ENCODE measurements around the gene NAGK.
"Not testable (repeated sequence)": the region's sequence is repeated elsewhere in the genome, so short reads cannot be mapped to it uniquely, and the experiment has no call there.

The NAGK gene

GRCh38 chr2:71083752-71084312, 15.4 kb downstream of the NAGK start:
- ATAC-seq, H3K9me3 Mint-ChIP-seq, H3K27me3 Mint-ChIP-seq, DNase-seq, H3K4me3 Mint-ChIP-seq: not testable (repeated sequence)
- Mint-ChIP-seq H3K27ac (peak overlapping the region in 1 of 2 donors; percentile 35), H3K4me1 (peaks cover 19% of the 10 kb centered on the region)

DNA sequence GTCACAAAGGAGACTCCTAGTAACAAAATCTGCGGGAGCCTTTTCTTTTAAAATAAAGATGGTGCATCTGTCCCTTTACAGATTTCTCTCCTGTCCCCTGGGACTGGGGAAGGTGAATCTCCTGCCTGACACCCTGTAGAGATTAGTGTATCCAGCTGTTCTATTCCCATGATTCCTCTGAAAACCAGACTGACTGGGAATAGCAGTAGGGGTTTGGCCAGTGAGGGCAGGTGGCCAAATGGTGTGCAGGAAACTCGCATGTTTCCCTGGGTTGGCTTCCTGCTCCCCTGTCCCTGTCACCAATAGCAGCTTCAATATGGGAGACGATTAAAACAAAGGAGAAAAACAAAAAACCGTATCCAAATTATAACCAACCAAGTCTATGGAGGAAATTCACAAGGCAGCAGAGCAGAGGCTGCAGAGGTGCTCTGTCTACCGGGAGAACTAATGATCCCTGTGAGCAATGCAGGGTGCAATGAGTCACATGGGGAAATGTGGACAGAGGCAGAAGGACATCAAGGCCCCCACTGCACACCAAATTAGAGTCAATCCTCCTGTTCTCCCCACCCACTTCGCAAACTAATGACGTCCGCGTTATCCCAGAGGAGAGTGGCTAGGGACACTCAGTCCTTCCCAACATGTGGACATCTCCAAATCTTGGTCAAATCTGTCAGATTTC, 17.0 kb downstream of the NAGK start:
- not testable (repeated sequence) for ATAC-seq, H3K9me3 Mint-ChIP-seq, DNase-seq, H3K4me3 Mint-ChIP-seq, H3K27ac Mint-ChIP-seq
- H3K4me1 Mint-ChIP-seq: peaks cover 19% of the 10 kb centered on the region
- peaks cover 10% of the 10 kb centered on the region for H3K27me3 Mint-ChIP-seq

DNA sequence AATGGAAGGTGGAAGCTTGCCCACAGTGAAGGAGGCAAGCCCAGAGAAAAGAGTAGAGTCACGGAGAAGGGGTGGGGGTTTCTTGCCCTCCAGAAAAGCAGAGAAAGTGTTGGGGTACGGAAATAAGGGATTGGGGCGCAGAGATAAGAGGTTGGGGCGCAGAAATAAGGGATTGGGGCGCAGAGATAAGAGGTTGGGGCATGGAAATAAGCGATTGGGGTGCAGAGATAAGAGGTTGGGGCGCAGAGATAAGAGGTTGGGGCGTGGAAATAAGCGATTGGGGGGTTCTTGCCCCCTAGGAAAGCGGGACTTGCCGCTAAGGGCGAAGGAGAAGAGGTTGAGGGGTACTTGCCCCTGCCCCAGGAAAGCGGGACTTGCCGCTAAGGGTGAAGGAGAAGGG, 21.0 kb downstream of the NAGK start:
- not testable (repeated sequence) for DNase-seq, H3K4me1 Mint-ChIP-seq, H3K27ac Mint-ChIP-seq, H3K9me3 Mint-ChIP-seq, ATAC-seq, H3K4me3 Mint-ChIP-seq
- peaks cover 12% of the 10 kb centered on the region for H3K27me3 Mint-ChIP-seq

GRCh38 chr2:71091808-71092207, 23.4 kb downstream of the NAGK start:
- not testable (repeated sequence) for H3K27ac Mint-ChIP-seq, ATAC-seq, DNase-seq, H3K4me3 Mint-ChIP-seq, H3K4me1 Mint-ChIP-seq, H3K9me3 Mint-ChIP-seq
- peaks cover 12% of the 10 kb centered on the region for H3K27me3 Mint-ChIP-seq

GRCh38 chr2:71092491-71093260, 24.2 kb downstream of the NAGK start:
- not testable (repeated sequence) for H3K4me3 Mint-ChIP-seq, H3K4me1 Mint-ChIP-seq, DNase-seq, H3K9me3 Mint-ChIP-seq, ATAC-seq, H3K27ac Mint-ChIP-seq
- peaks cover 12% of the 10 kb centered on the region for H3K27me3 Mint-ChIP-seq

DNA sequence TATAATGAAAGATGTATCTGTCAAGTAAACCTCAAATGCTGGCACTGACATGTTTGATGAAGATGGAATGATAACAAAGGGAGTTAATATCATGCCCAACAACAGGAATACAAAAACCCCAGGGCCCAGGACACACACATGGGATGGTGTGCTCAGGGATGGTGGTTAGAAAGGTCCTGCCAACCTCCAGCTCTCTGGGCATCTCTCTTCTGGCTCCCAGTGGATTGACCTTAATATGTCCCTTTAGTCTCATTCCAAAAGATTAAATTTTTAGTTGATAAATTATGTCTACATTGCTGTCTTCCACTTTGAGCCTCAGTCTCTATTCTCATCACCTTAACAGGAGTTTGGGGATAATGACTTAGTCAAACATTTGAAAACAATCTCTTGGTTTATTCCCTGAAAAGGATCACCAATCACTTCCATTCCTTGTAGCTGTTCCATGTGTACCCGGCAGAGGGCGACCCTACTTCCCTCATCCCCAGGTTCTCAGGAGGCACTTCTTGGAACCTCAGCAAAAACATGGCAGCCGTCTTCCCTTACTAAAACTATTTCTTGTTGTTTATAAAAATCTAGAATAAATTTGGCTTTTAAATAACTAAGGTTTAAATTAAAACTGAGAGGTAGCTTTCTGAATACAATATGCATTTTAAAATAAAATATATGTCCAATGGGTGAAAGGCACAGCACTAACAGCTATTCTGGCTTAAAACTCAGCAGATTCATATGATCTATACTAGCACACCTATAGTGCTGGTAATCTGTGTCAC, 31.9 kb downstream of the NAGK start:
- Mint-ChIP-seq H3K9me3 (peaks cover 2 to 3% of the 10 kb centered on the region in 2 donors), H3K4me3 (no peak overlapping the region), H3K27me3 (peaks cover 7% of the 10 kb centered on the region), H3K27ac (no peak overlapping the region), H3K4me1 (no peaks in the 10 kb centered on the region)
- DNase-seq: peak; percentile 19 to 38
- ATAC-seq: peak; percentile 63

- Mint-ChIP-seq H3K9me3 (peaks cover 5 to 8% of the 10 kb centered on the region in 2 donors), H3K4me3 (no peak overlapping the region), H3K4me1 (no peaks in the 10 kb centered on the region), H3K27ac (peak overlapping the region in 1 of 2 donors; percentile 77), H3K27me3 (peaks cover 7% of the 10 kb centered on the region)
- DNase-seq: no peak
- no peak for ATAC-seq
These were observed 33.2 kb downstream of the NAGK start for GRCh38 chr2:71101656-71102055.

- no peak for ATAC-seq
- no peaks in the 10 kb centered on the region for H3K4me1 Mint-ChIP-seq
- no peak overlapping the region for H3K4me3 Mint-ChIP-seq
- no peak for DNase-seq
- no peak overlapping the region for H3K27ac Mint-ChIP-seq
- H3K27me3 Mint-ChIP-seq: peaks cover 7% of the 10 kb centered on the region
- peaks cover 5 to 8% of the 10 kb centered on the region in 2 donors for H3K9me3 Mint-ChIP-seq
These were observed 34.7 kb downstream of the NAGK start for GRCh38 chr2:71102981-71103681.

GRCh38 chr2:71103809-71104208, 35.4 kb downstream of the NAGK start:
- DNase-seq (no peak), ATAC-seq (no peak)
- Mint-ChIP-seq H3K9me3 (peaks cover 5 to 8% of the 10 kb centered on the region in 2 donors), H3K27me3 (peaks cover 5% of the 10 kb centered on the region), H3K4me1 (no peaks in the 10 kb centered on the region), H3K27ac (no peak overlapping the region), H3K4me3 (no peak overlapping the region)

DNA sequence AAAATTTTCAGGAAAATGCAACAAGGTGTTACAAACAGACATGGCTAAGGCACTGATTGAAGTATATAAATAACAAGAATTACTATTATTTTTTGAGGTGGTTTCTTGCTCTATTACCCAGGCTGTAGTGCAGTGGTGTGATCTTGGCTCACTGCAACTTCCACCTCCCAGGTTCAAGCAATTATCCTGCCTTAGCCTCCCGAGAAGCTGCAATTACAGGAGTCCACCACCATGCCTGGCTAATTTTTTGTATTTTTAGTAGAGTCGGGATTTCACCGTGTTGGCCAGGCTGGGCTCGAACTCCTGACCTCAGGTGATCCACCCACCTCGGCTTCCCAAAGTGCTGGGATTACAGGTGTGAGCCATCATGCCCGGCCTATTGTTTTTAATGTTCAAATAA, 38.0 kb downstream of the NAGK start:
- H3K27ac Mint-ChIP-seq, DNase-seq, H3K9me3 Mint-ChIP-seq, H3K27me3 Mint-ChIP-seq, H3K4me1 Mint-ChIP-seq, H3K4me3 Mint-ChIP-seq, ATAC-seq: not testable (repeated sequence)

- DNase-seq (no peak), ATAC-seq (no peak)
- Mint-ChIP-seq H3K4me1 (no peaks in the 10 kb centered on the region), H3K4me3 (no peak overlapping the region), H3K27ac (peak overlapping the region in 1 of 2 donors; percentile 28), H3K9me3 (peaks cover 5 to 8% of the 10 kb centered on the region in 2 donors), H3K27me3 (no peaks in the 10 kb centered on the region)
These were observed 39.6 kb downstream of the NAGK start for GRCh38 chr2:71108091-71108490.

GRCh38 chr2:71113843-71114242, 45.4 kb downstream of the NAGK start:
- H3K27me3 Mint-ChIP-seq: no peaks in the 10 kb centered on the region
- ATAC-seq: no peak
- H3K4me3 Mint-ChIP-seq: no peak overlapping the region
- H3K27ac Mint-ChIP-seq: no peak overlapping the region
- peaks cover 4% of the 10 kb centered on the region for H3K4me1 Mint-ChIP-seq
- H3K9me3 Mint-ChIP-seq: no peaks in the 10 kb centered on the region
- no peak for DNase-seq

GRCh38 chr2:71117063-71117462, 48.6 kb downstream of the NAGK start:
- DNase-seq (no peak), ATAC-seq (no peak)
- Mint-ChIP-seq H3K27me3 (no peaks in the 10 kb centered on the region), H3K4me3 (no peak overlapping the region), H3K9me3 (no peaks in the 10 kb centered on the region), H3K4me1 (peaks cover 4% of the 10 kb centered on the region), H3K27ac (no peak overlapping the region)

DNA sequence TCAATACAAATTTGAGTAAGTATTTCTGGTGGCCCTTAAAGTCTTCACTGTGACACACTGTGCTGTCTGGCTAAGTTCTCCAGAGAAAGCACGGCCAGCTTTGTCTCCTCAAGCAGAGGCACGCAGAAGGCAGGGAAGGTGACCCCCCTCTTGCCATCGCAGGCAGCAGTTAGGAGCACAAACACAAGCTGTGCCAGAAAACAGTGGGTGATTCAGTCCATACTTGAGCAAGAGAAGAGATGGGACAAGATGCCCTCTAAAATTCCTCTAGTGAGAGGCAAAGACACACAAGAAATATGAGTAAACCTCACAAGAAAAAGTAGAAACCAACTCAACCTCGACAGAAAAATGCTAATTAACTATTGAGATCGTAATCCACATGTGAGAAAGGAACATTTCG, 51.7 kb downstream of the NAGK start:
- ATAC-seq: no peak
- H3K27me3 Mint-ChIP-seq: no peaks in the 10 kb centered on the region
- no peak overlapping the region for H3K4me3 Mint-ChIP-seq
- H3K27ac Mint-ChIP-seq: no peak overlapping the region
- H3K9me3 Mint-ChIP-seq: peaks cover 0 to 8% of the 10 kb centered on the region in 2 donors
- DNase-seq: no peak
- peaks cover 4% of the 10 kb centered on the region for H3K4me1 Mint-ChIP-seq

- DNase-seq: no peak
- Mint-ChIP-seq H3K4me1 (peaks cover 4% of the 10 kb centered on the region), H3K4me3 (no peak overlapping the region), H3K9me3 (peaks cover 0 to 8% of the 10 kb centered on the region in 2 donors), H3K27me3 (no peaks in the 10 kb centered on the region), H3K27ac (no peak overlapping the region)
- ATAC-seq: no peak
These were observed 53.0 kb downstream of the NAGK start for GRCh38 chr2:71121479-71121878.
